ENCODE data around the gene CD247.

The CD247 gene

GRCh38 chr1:167543199-167543990, 25.1 kb upstream of the CD247 start:
- FAIRE-seq (peak; percentile 5), DNase-seq (ENCODE audit: insufficient read length, low spot score) (no peak)
- no peak for TF ChIP-seq POLR2AphosphoS5 (IDR thresholded peaks at IDR 0.05; ENCODE audit: low read depth, low read length)
- TF ChIP-seq PAX5 (IDR thresholded peaks at IDR 0.05; ENCODE audit: insufficient read depth, low read length, severe bottlenecking) = no peak
- no peak for TF ChIP-seq POU2F2 (IDR thresholded peaks at IDR 0.05; ENCODE audit: low read depth, low read length)
- no peak for TF ChIP-seq TAF1 (IDR thresholded peaks at IDR 0.05; ENCODE audit: low read depth, low read length)
- no peak for TF ChIP-seq POLR2A (IDR thresholded peaks at IDR 0.05; ENCODE audit: low read depth, low read length)
- no peak for TF ChIP-seq SPI1 (IDR thresholded peaks at IDR 0.05; ENCODE audit: low read depth, low read length)

DNA sequence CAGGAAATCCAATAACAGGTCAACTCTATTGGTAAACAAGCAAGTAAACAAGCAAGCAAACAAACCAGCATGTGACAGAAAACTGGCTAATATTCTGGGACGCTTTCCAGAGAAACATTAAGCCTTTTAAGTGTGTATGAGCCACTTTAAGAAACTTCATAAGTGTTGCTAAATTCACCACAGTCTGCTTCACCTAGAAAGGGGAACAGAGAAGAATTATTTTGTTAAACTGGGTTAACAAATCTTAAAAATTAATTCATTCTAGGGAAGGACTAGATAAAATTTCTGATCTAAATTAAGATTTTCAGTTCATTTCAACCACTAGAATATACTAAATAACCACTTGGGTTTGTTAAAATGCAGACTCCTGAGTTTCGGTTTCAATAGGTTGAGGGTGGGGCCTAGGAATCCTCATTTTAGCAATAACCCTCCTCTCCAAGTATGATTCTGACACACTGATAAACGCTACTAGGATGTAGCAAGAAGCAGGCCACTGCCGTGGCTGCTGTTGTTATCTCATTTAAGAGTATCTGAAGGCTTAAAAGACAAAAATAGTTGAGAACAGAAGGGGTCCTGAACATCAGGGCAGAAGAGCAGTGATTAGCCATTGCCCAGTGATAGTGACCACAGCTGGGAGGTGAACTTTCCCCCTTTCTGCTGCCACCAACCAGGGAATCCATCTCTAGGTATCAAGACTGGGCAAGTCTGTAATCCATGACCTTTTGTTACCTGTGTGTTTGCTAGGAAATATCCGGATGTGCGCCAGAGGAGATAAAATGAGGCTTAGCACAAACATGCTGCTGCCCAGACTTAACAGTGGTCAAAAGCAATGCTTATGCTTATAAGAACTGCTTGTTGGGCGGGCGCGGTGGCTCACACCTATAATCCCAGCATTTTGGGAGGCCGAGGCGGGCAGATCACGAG, 24.0 kb upstream of the CD247 start:
- DNase-seq (ENCODE audit: insufficient read length, low spot score) (no peak), FAIRE-seq (peak; percentile 75)
- TF ChIP-seq TAF1 (IDR thresholded peaks at IDR 0.05; ENCODE audit: low read depth, low read length) (no peak), SPI1 (IDR thresholded peaks at IDR 0.05; ENCODE audit: low read depth, low read length) (peak; percentile 40; the same call in 1 of the 2 replicates)

- TF ChIP-seq POLR2A (IDR thresholded peaks at IDR 0.05; ENCODE audit: low read depth, low read length) (no peak), POLR2AphosphoS5 (IDR thresholded peaks at IDR 0.05; ENCODE audit: low read depth, low read length) (no peak), POU2F2 (IDR thresholded peaks at IDR 0.05; ENCODE audit: low read depth, low read length) (no peak), TAF1 (IDR thresholded peaks at IDR 0.05; ENCODE audit: low read depth, low read length) (no peak), SPI1 (IDR thresholded peaks at IDR 0.05; ENCODE audit: low read depth, low read length) (no peak), PAX5 (IDR thresholded peaks at IDR 0.05; ENCODE audit: insufficient read depth, low read length, severe bottlenecking) (no peak)
- no peak for DNase-seq (ENCODE audit: insufficient read length, low spot score)
- peak; percentile 58 for FAIRE-seq
Measured at GRCh38 chr1:167541610-167542009, 23.3 kb upstream of the CD247 start.

- DNase-seq (ENCODE audit: insufficient read length, low spot score) (no peak), FAIRE-seq (no peak)
- TF ChIP-seq PAX5 (IDR thresholded peaks at IDR 0.05; ENCODE audit: insufficient read depth, low read length, severe bottlenecking) (no peak), TAF1 (IDR thresholded peaks at IDR 0.05; ENCODE audit: low read depth, low read length) (no peak), SPI1 (IDR thresholded peaks at IDR 0.05; ENCODE audit: low read depth, low read length) (no peak)
Measured at GRCh38 chr1:167541003-167541402, 22.7 kb upstream of the CD247 start.

GRCh38 chr1:167538657-167539056, 20.3 kb upstream of the CD247 start:
- TF ChIP-seq SPI1 (IDR thresholded peaks at IDR 0.05; ENCODE audit: low read depth, low read length) (no peak), TAF1 (IDR thresholded peaks at IDR 0.05; ENCODE audit: low read depth, low read length) (no peak), POU2F2 (IDR thresholded peaks at IDR 0.05; ENCODE audit: low read depth, low read length) (no peak), POLR2A (IDR thresholded peaks at IDR 0.05; ENCODE audit: low read depth, low read length) (no peak), PAX5 (IDR thresholded peaks at IDR 0.05; ENCODE audit: insufficient read depth, low read length, severe bottlenecking) (no peak), POLR2AphosphoS5 (IDR thresholded peaks at IDR 0.05; ENCODE audit: low read depth, low read length) (no peak)
- DNase-seq (ENCODE audit: insufficient read length, low spot score) = no peak
- no peak for FAIRE-seq

- DNase-seq (ENCODE audit: insufficient read length, low spot score) (peak; percentile 51), FAIRE-seq (peak; percentile 76)
Measured at GRCh38 chr1:167533851-167534300, 15.5 kb upstream of the CD247 start.

DNA sequence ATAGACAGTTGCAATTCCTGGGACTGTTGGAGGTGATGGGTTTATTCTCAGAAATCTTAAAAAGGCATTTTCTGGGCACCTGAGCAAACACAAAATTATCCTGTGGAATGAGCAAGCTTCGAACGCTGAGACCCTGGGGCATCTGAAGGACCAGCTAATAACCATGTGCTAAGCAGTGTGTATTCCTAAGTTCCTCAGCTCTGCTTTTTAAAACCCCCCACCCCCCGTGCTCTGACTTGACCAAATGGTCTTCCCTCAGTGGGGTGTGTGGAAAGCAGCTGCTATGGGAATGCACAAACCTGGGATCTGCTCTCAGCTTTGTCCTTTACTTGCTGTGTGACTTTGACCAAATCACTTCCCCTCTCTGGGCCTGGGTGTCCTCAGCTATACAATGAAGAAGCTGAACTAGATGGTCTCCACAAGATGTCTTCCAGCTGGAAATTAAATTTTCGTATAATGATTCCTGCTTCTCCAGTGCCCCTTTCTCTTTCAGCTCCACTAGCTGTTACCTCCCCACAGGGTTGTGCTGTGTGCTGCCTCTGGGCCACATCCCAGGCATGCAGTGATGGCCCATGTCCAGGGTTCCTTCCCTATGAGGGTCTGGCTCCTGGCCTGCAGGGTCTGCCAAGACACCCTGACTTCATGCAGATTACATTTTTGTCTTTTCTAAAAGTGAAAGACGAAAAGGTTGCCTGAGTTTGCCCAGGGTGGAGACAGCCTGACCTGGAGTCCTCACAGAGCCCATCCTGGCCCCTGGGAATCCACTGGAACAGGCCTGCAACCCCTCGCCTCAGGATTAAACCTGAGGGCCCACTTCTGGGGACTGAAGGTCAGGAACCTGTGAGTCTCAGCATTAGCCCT, 14.9 kb upstream of the CD247 start:
- no peak for FAIRE-seq
- no peak for DNase-seq (ENCODE audit: insufficient read length, low spot score)
- TF ChIP-seq SPI1 (IDR thresholded peaks at IDR 0.05; ENCODE audit: low read depth, low read length) (no peak), TAF1 (IDR thresholded peaks at IDR 0.05; ENCODE audit: low read depth, low read length) (no peak), POLR2AphosphoS5 (IDR thresholded peaks at IDR 0.05; ENCODE audit: low read depth, low read length) (no peak), PAX5 (IDR thresholded peaks at IDR 0.05; ENCODE audit: insufficient read depth, low read length, severe bottlenecking) (no peak), POLR2A (IDR thresholded peaks at IDR 0.05; ENCODE audit: low read depth, low read length) (no peak), POU2F2 (IDR thresholded peaks at IDR 0.05; ENCODE audit: low read depth, low read length) (no peak)

More at GRCh38 chr1:167533851-167534300, 15.5 kb upstream of the CD247 start:
- no peak for TF ChIP-seq POLR2A (IDR thresholded peaks at IDR 0.05; ENCODE audit: low read depth, low read length)
- TF ChIP-seq PAX5 (IDR thresholded peaks at IDR 0.05; ENCODE audit: insufficient read depth, low read length, severe bottlenecking) = no peak
- TF ChIP-seq POLR2AphosphoS5 (IDR thresholded peaks at IDR 0.05; ENCODE audit: low read depth, low read length) = no peak
- TF ChIP-seq SPI1 (IDR thresholded peaks at IDR 0.05; ENCODE audit: low read depth, low read length) = no peak
- no peak for TF ChIP-seq TAF1 (IDR thresholded peaks at IDR 0.05; ENCODE audit: low read depth, low read length)
- TF ChIP-seq POU2F2 (IDR thresholded peaks at IDR 0.05; ENCODE audit: low read depth, low read length) = no peak

- DNase-seq (ENCODE audit: insufficient read length, low spot score) (no peak), FAIRE-seq (peak; percentile 13)
- TF ChIP-seq TAF1 (IDR thresholded peaks at IDR 0.05; ENCODE audit: low read depth, low read length) = no peak
- no peak for TF ChIP-seq SPI1 (IDR thresholded peaks at IDR 0.05; ENCODE audit: low read depth, low read length)
- TF ChIP-seq POLR2AphosphoS5 (IDR thresholded peaks at IDR 0.05; ENCODE audit: low read depth, low read length) = no peak
- no peak for TF ChIP-seq POLR2A (IDR thresholded peaks at IDR 0.05; ENCODE audit: low read depth, low read length)
- no peak for TF ChIP-seq PAX5 (IDR thresholded peaks at IDR 0.05; ENCODE audit: insufficient read depth, low read length, severe bottlenecking)
- no peak for TF ChIP-seq POU2F2 (IDR thresholded peaks at IDR 0.05; ENCODE audit: low read depth, low read length)
Measured at GRCh38 chr1:167532375-167532774, 14.0 kb upstream of the CD247 start.

All from GM12891 (cell line).